Tibial artery (tissue), 4 donors: Measurements from ENCODE around the gene ZBTB7C.

Experiments used
- DNase-seq, 2 donors: peaks; one replicate each; pipeline ENCODE4 v3.0.0-alpha.2; 2019
- H3K27ac ChIP-seq, 2 donors: fragments of 200-600 bp; sonication (generic) in 1 of 2; 1 replicate in 1 of 2; 2 replicates in 1 of 2; pipeline ENCODE4 v1.5.1; 2018 to 2019; ENCODE audit warnings: mild to moderate bottlenecking in 1 of 2
- H3K27me3 ChIP-seq, 2 donors: fragments of 200-600 bp; sonication (generic) in 1 of 2; one replicate each; pipeline versions ENCODE4 v1.5.1 to v1.6.0; 2016 to 2019
- H3K36me3 ChIP-seq, 3 donors: fragments of 200-600 bp; sonication (generic) in 2 of 3; one replicate each; pipeline ENCODE4 v1.5.1; 2016 to 2019; ENCODE audit warnings: mild to moderate bottlenecking in 2 of 3
- H3K4me1 ChIP-seq, 4 donors: fragments of 200-600 bp; sonication (generic) in 2 of 4; 1 replicate in 3 of 4; 2 replicates in 1 of 4; pipeline ENCODE4 v1.5.1; 2016 to 2019
- H3K4me3 ChIP-seq, 2 donors: fragments of 200-600 bp; sonication (generic) in 1 of 2; 1 replicate in 1 of 2; 2 replicates in 1 of 2; pipeline ENCODE4 v1.5.1; 2018 to 2019; ENCODE audit warnings: mild to moderate bottlenecking in 2 of 2
- H3K9me3 ChIP-seq, 3 donors: fragments of 200-600 bp; sonication (generic) in 1 of 3; one replicate each; pipeline ENCODE4 v1.5.1; 2016 to 2019
- CTCF ChIP-seq, 2 experiments: fragments of 200-600 bp in 1 of 2; fragments of 450-650 bp in 1 of 2; IDR thresholded peaks; one replicate each; pipeline ENCODE4 v1.5.1; 2017 to 2019; ENCODE audit warnings: antibody characterized with exemption in 2 of 2, mild to moderate bottlenecking in 1 of 2, moderate library complexity in 1 of 2
- intact Hi-C: fragments of 100-400 bp; cut with DNase I; formaldehyde crosslinking; loops from one replicate; pipeline ENCODE4 v1.15.0; 2023; ENCODE audit warnings: low total_unique reads

Gene ZBTB7C

GRCh38 chr18:48010264-48010663 lies 398.9 kb downstream of the ZBTB7C start:
- H3K9me3 ChIP-seq = peaks cover 0 to 2% (median 0%) of the 10 kb centered on the region in 3 donors
- intact Hi-C loops = no loop called here
- H3K4me3 ChIP-seq = no peak overlapping the region
- peaks cover 0 to 13% (median 6%) of the 10 kb centered on the region in 4 donors for H3K4me1 ChIP-seq
- peak in 1 of 2 donors; percentile 10 for DNase-seq
- no peaks in the 10 kb centered on the region for H3K27me3 ChIP-seq
- no peak for TF ChIP-seq CTCF (IDR thresholded peaks at IDR 0.05)
- H3K27ac ChIP-seq = no peak overlapping the region
- no peaks in the 10 kb centered on the region for H3K36me3 ChIP-seq

GRCh38 chr18:48009116-48009745 lies 400.0 kb downstream of the ZBTB7C start:
- peak in 1 of 2 donors; percentile 51 for DNase-seq
- TF ChIP-seq CTCF (IDR thresholded peaks at IDR 0.05) = no peak
- Histone ChIP-seq H3K4me3 (no peak overlapping the region), H3K9me3 (no peaks in the 10 kb centered on the region), H3K4me1 (peaks cover 0 to 13% (median 6%) of the 10 kb centered on the region in 4 donors), H3K27me3 (no peaks in the 10 kb centered on the region), H3K27ac (no peak overlapping the region), H3K36me3 (no peaks in the 10 kb centered on the region)
- intact Hi-C loops = loop anchor here (10.0 kb wide), 1 partner anchor 74 kb away; the partner anchor contains the start of gene SMAD2

GRCh38 chr18:48007955-48008701 lies 401.1 kb downstream of the ZBTB7C start:
- Histone ChIP-seq H3K9me3 (no peaks in the 10 kb centered on the region), H3K27me3 (no peaks in the 10 kb centered on the region), H3K4me3 (peak overlapping the region; percentile 48 to 56), H3K4me1 (peaks cover 0 to 24% (median 16%) of the 10 kb centered on the region in 4 donors), H3K27ac (peak overlapping the region in 1 of 2 donors; percentile 40), H3K36me3 (no peaks in the 10 kb centered on the region)
- intact Hi-C loops = loop anchor here (10.0 kb wide), 1 partner anchor 73 kb away; the partner anchor contains the start of gene SMAD2
- peak; percentile 35 to 54 for TF ChIP-seq CTCF (IDR thresholded peaks at IDR 0.05)
- peak in 1 of 2 donors; percentile 70 for DNase-seq

- H3K36me3 ChIP-seq = no peaks in the 10 kb centered on the region
- peaks cover 0 to 30% (median 22%) of the 10 kb centered on the region in 4 donors for H3K4me1 ChIP-seq
- TF ChIP-seq CTCF (IDR thresholded peaks at IDR 0.05) = no peak
- H3K9me3 ChIP-seq = no peaks in the 10 kb centered on the region
- H3K27me3 ChIP-seq = no peaks in the 10 kb centered on the region
- peak in 1 of 2 donors; percentile 56 for DNase-seq
- H3K4me3 ChIP-seq = peak overlapping the region in 1 of 2 donors; percentile 56
- intact Hi-C loops = loop anchor here (10.0 kb wide), 1 partner anchor 73 kb away; the partner anchor contains the start of gene SMAD2
- no peak overlapping the region for H3K27ac ChIP-seq
These were observed 401.8 kb downstream of the ZBTB7C start for GRCh38 chr18:48007381-48007780.

GRCh38 chr18:48006415-48007175 lies 402.6 kb downstream of the ZBTB7C start:
- intact Hi-C loops = loop anchor here (10.0 kb wide), 1 partner anchor 72 kb away; the partner anchor contains the start of gene SMAD2
- H3K9me3 ChIP-seq = no peaks in the 10 kb centered on the region
- no peak overlapping the region for H3K4me3 ChIP-seq
- peak in 1 of 2 donors; percentile 37 for DNase-seq
- TF ChIP-seq CTCF (IDR thresholded peaks at IDR 0.05) = no peak
- H3K4me1 ChIP-seq = peaks cover 0 to 30% (median 22%) of the 10 kb centered on the region in 4 donors
- no peaks in the 10 kb centered on the region for H3K27me3 ChIP-seq
- no peaks in the 10 kb centered on the region for H3K36me3 ChIP-seq
- no peak overlapping the region for H3K27ac ChIP-seq
